Hematopoietic multipotent progenitor cell treated with erythropoietin and hydrocortisone succinate and interleukin-3 and kit ligand, for 4 days (in vitro differentiated cells): Measurements from ENCODE around the gene HS3ST2.
A peak's percentile ranks its signal among the peaks of the same experiment; 100 is the strongest.
"Not testable (repeated sequence)": the region's sequence is repeated elsewhere in the genome, so short reads cannot be mapped to it uniquely, and the experiment has no call there.

Experiments
- DNase-seq: peaks from one replicate; pipeline ENCODE4 v3.0.0-alpha.2; 2015

The HS3ST2 gene

GRCh38 chr16:22938647-22939046 lies 124.7 kb downstream of the HS3ST2 start:
- DNase-seq = no peak

- not testable (repeated sequence) for DNase-seq
Observed at GRCh38 chr16:22939744-22940363, 125.9 kb downstream of the HS3ST2 start.

- no peak for DNase-seq
Observed at GRCh38 chr16:22941970-22942501, 128.1 kb downstream of the HS3ST2 start.

- no peak for DNase-seq
Observed at GRCh38 chr16:22942811-22943210, 128.8 kb downstream of the HS3ST2 start.

- no peak for DNase-seq
Observed at GRCh38 chr16:22945361-22945760, 131.4 kb downstream of the HS3ST2 start.

GRCh38 chr16:22946433-22946832 lies 132.5 kb downstream of the HS3ST2 start:
- DNase-seq = no peak

- DNase-seq = peak; percentile 5
Observed at GRCh38 chr16:22948058-22948602, 134.2 kb downstream of the HS3ST2 start.

GRCh38 chr16:22948603-22949368 lies 134.8 kb downstream of the HS3ST2 start:
- DNase-seq = peak; percentile 77

GRCh38 chr16:22955461-22956070 lies 141.6 kb downstream of the HS3ST2 start:
- no peak for DNase-seq

GRCh38 chr16:22961206-22961605 lies 147.2 kb downstream of the HS3ST2 start:
- no peak for DNase-seq

- no peak for DNase-seq
Observed at GRCh38 chr16:22962905-22963304, 148.9 kb downstream of the HS3ST2 start.
